Esophagus muscularis mucosa (tissue), 4 donors: ENCODE data around the gene CARF. TPM values are rescaled to one million over a fixed set of nuclear protein-coding genes. Genes with fewer than 3 reads are reported as not detected.

Experiments used
- DNase-seq: peaks from one replicate; pipeline ENCODE4 v3.0.0-alpha.2; 2017; ENCODE audit errors: extremely low spot score
- H3K27ac ChIP-seq, 4 donors: fragments of 200-600 bp; sonication (generic); replicated peaks in 1 of 4; 1 replicate in 3 of 4; 2 replicates in 1 of 4; pipeline ENCODE4 v1.5.1; 2016 to 2019; ENCODE audit warnings: mild to moderate bottlenecking in 1 of 4
- H3K27me3 ChIP-seq, 4 donors: fragments of 200-600 bp; sonication (generic); one replicate each; pipeline versions ENCODE4 v1.5.1 to v1.6.0; 2016 to 2019
- H3K36me3 ChIP-seq, 4 donors: fragments of 200-600 bp; sonication (generic); one replicate each; pipeline ENCODE4 v1.5.1; 2016 to 2019
- H3K4me1 ChIP-seq, 4 donors: fragments of 200-600 bp; sonication (generic); one replicate each; pipeline ENCODE4 v1.5.1; 2016 to 2019
- H3K4me3 ChIP-seq, 4 donors: fragments of 200-600 bp; sonication (generic); 1 replicate in 2 of 4; 2 replicates in 2 of 4; pipeline ENCODE4 v1.5.1; 2016 to 2019; ENCODE audit warnings: mild to moderate bottlenecking in 4 of 4, moderate library complexity in 1 of 4
- H3K9me3 ChIP-seq, 4 donors: fragments of 200-600 bp; sonication (generic); 1 replicate in 3 of 4; 2 replicates in 1 of 4; pipeline ENCODE4 v1.5.1; 2016 to 2019
- EP300 ChIP-seq: sonication (generic); formaldehyde crosslinking; IDR thresholded peaks from one replicate; pipeline ENCODE4 v1.6.1; 2017; ENCODE audit warnings: antibody characterized with exemption
- POLR2A ChIP-seq: fragments of 450-650 bp; IDR thresholded peaks from one replicate; pipeline ENCODE4 v1.6.1; 2017; ENCODE audit warnings: antibody characterized with exemption, moderate library complexity, mild to moderate bottlenecking, low read depth
- POLR2AphosphoS5 ChIP-seq, 2 donors: sonication (generic); formaldehyde crosslinking; IDR thresholded peaks; one replicate each; pipeline ENCODE4 v1.6.1; 2017; ENCODE audit warnings: antibody characterized with exemption in 2 of 2
- WGBS: methylation state at CpG from one replicate; pipeline ENCODE4 v1.1.5; 2018; 5-methylcytosine and 5-hydroxymethylcytosine counted together
- intact Hi-C: fragments of 100-400 bp; cut with DNase I; formaldehyde crosslinking; loops from one replicate; pipeline ENCODE4 v1.15.1; 2023
- total RNA-seq, 4 donors: library from RNA; depleted of rRNA; stranded (reverse); fragments of >200 nt; gene quantifications; one replicate each; pipeline versions ENCODE4 v1.1.0 to v1.2.1, GENCODE V29; 2016
- TF ChIP-seq, protein P1 (sequence below), 3 experiments: fragments of 200-600 bp in 2 of 3; fragments of 450-650 bp in 1 of 3; sonication (generic) in 2 of 3; IDR thresholded peaks; one replicate each; pipeline ENCODE4 v1.5.1; 2017 to 2019; ENCODE audit warnings: antibody characterized with exemption in 3 of 3, mild to moderate bottlenecking in 2 of 3, moderate library complexity in 1 of 3

CARF gene
- total RNA-seq, 4 donors from 2014 or later: 8.0 to 16.6 (median 12.8) TPM

- H3K27me3 ChIP-seq: no peaks in the 10 kb centered on the region
- intact Hi-C loops: no loop called here
- 94% methylated on average over 3 of the region's 3 CpGs for WGBS
- H3K27ac ChIP-seq: no peak overlapping the region
- H3K36me3 ChIP-seq: peaks cover 19 to 49% (median 33%) of the 10 kb centered on the region in 4 donors
- no peaks in the 10 kb centered on the region for H3K9me3 ChIP-seq
- H3K4me3 ChIP-seq: no peak overlapping the region
- TF ChIP-seq POLR2AphosphoS5 (IDR thresholded peaks at IDR 0.05) (no peak), EP300 (no peak), POLR2A (no peak)
- TF ChIP-seq, protein P1, sequence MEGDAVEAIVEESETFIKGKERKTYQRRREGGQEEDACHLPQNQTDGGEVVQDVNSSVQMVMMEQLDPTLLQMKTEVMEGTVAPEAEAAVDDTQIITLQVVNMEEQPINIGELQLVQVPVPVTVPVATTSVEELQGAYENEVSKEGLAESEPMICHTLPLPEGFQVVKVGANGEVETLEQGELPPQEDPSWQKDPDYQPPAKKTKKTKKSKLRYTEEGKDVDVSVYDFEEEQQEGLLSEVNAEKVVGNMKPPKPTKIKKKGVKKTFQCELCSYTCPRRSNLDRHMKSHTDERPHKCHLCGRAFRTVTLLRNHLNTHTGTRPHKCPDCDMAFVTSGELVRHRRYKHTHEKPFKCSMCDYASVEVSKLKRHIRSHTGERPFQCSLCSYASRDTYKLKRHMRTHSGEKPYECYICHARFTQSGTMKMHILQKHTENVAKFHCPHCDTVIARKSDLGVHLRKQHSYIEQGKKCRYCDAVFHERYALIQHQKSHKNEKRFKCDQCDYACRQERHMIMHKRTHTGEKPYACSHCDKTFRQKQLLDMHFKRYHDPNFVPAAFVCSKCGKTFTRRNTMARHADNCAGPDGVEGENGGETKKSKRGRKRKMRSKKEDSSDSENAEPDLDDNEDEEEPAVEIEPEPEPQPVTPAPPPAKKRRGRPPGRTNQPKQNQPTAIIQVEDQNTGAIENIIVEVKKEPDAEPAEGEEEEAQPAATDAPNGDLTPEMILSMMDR (IDR thresholded peaks at IDR 0.05): no peak
- no peak for DNase-seq
- H3K4me1 ChIP-seq: no peaks in the 10 kb centered on the region
Measured at GRCh38 chr2:202938960-202939359, 26.9 kb downstream of the CARF start.

DNA sequence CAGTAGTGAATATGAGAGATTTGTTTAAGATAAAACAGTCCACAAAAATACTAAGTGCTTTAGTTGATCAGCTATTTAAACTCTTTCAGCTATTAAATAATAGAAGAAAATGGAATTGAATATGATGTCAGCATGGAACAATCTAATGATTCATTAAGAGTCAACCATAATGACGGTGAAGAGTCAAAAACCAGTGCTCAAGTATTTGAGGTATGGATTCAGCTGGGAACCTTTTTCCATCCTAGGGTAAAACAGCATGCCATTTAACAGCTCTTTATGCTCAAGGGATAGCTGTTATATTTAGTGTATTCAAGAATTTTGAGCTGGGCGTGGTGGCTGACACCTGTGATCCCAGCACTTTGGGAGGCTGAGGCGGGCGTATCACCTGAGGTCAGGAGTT lies 29.7 kb downstream of the CARF start:
- no peak for DNase-seq
- Histone ChIP-seq H3K9me3 (no peaks in the 10 kb centered on the region), H3K27ac (no peak overlapping the region), H3K4me3 (no peak overlapping the region), H3K4me1 (peaks cover 0 to 3% (median 0%) of the 10 kb centered on the region in 4 donors), H3K36me3 (peaks cover 20 to 45% (median 36%) of the 10 kb centered on the region in 4 donors), H3K27me3 (no peaks in the 10 kb centered on the region)
- intact Hi-C loops: no loop called here
- TF ChIP-seq, protein P1 (IDR thresholded peaks at IDR 0.05): no peak
- TF ChIP-seq POLR2AphosphoS5 (IDR thresholded peaks at IDR 0.05): no peak
- no peak for TF ChIP-seq EP300
- TF ChIP-seq POLR2A: no peak
- 94% methylated on average over 4 of the region's 4 CpGs for WGBS

GRCh38 chr2:202944408-202944807 lies 32.3 kb downstream of the CARF start:
- Histone ChIP-seq H3K9me3 (peaks cover 0 to 7% (median 0%) of the 10 kb centered on the region in 4 donors), H3K27ac (no peak overlapping the region), H3K4me1 (peaks cover 0 to 3% (median 0%) of the 10 kb centered on the region in 4 donors), H3K36me3 (peaks cover 13 to 33% (median 24%) of the 10 kb centered on the region in 4 donors), H3K4me3 (no peak overlapping the region), H3K27me3 (no peaks in the 10 kb centered on the region)
- WGBS: 37% methylated on average over 1 of the region's 1 CpG
- TF ChIP-seq EP300 (no peak), POLR2AphosphoS5 (IDR thresholded peaks at IDR 0.05) (no peak), POLR2A (no peak)
- TF ChIP-seq, protein P1 (IDR thresholded peaks at IDR 0.05): no peak
- no peak for DNase-seq
- intact Hi-C loops: no loop called here

GRCh38 chr2:202944816-202945215 lies 32.7 kb downstream of the CARF start:
- WGBS: 78% methylated on average over 3 of the region's 3 CpGs
- intact Hi-C loops: no loop called here
- H3K27me3 ChIP-seq: no peaks in the 10 kb centered on the region

More at GRCh38 chr2:202944816-202945215, 32.7 kb downstream of the CARF start:
- no peak for TF ChIP-seq POLR2A
- no peak for TF ChIP-seq POLR2AphosphoS5 (IDR thresholded peaks at IDR 0.05)
- TF ChIP-seq, protein P1 (IDR thresholded peaks at IDR 0.05): no peak
- TF ChIP-seq EP300: no peak
- no peak overlapping the region for H3K27ac ChIP-seq
- DNase-seq: no peak
- H3K36me3 ChIP-seq: peaks cover 11 to 31% (median 21%) of the 10 kb centered on the region in 4 donors
- H3K4me3 ChIP-seq: no peak overlapping the region
- H3K4me1 ChIP-seq: peaks cover 0 to 3% (median 0%) of the 10 kb centered on the region in 4 donors
- peaks cover 0 to 7% (median 0%) of the 10 kb centered on the region in 4 donors for H3K9me3 ChIP-seq
